Hematopoietic multipotent progenitor cell treated with erythropoietin and hydrocortisone succinate and interleukin-3 and kit ligand, for 15 days (in vitro differentiated cells): ENCODE results near the gene ZNF33A.
"Not testable (repeated sequence)": the region's sequence is repeated elsewhere in the genome, so short reads cannot be mapped to it uniquely, and the experiment has no call there.

Experiments used
- DNase-seq: peaks from one replicate; pipeline ENCODE4 v3.0.0-alpha.2; 2015; ENCODE audit warnings: low spot score

ZNF33A gene

DNA sequence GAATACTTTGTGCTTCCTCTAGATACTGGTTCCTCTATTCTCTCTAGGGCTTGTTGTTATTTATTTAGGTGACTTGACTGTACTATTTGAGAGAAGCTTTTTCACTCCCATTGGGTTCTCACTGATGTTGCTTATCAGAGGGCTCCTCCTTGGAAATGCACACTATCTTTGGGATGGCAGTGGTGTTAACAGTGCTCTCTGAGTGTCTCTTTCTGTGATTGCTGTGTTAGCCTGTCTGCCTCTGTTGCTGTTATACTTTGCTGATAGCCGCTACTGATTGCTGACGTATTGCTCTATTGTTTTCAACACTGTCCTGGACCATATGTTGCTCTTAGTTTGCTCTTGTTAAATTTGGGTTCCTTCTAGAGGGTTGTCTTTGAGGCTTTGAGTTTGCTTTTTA is 34.7 kb downstream of the ZNF33A start:
- DNase-seq = no peak

DNA sequence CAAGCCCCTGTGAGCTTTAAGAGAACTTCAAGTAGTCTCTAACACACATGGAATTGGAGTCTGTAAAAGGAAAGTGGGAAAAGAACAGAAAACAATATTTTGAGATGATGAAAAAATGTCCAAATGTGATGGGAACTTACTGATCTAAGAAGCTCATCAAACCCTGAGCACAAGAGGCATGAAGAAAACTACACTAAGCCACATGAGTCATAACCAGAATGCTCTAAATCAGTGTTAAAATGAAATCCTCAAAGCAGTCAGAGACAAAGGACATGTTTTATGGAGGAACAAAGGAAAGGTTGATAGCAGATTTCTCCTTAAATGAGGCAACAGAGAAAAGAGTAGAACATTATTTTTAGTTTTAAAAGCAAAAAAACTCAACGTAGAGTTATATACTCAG is 37.2 kb downstream of the ZNF33A start:
- no peak for DNase-seq

- no peak for DNase-seq
These were observed 39.7 kb downstream of the ZNF33A start for GRCh38 chr10:38050212-38050611.

GRCh38 chr10:38054361-38054797 is 43.9 kb downstream of the ZNF33A start:
- DNase-seq = no peak

DNA sequence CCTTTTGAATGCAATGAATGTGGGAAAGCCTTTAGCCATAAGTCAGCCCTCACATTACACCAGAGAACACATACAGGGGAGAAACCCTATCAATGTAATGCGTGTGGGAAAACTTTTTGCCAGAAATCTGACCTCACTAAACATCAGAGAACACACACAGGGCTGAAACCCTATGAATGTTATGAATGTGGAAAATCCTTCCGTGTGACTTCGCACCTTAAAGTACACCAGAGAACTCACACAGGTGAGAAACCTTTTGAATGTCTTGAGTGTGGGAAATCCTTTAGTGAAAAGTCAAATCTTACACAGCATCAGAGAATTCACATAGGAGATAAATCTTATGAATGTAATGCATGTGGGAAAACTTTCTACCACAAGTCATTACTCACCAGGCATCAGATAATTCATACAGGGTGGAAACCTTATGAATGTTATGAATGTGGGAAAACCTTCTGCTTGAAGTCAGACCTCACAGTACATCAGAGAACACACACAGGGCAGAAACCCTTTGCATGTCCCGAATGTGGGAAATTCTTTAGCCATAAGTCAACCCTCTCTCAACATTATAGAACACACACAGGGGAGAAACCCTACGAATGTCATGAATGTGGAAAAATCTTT is 44.9 kb downstream of the ZNF33A start:
- DNase-seq = not testable (repeated sequence)

GRCh38 chr10:38069663-38070062 is 59.2 kb downstream of the ZNF33A start:
- DNase-seq = not testable (repeated sequence)

DNA sequence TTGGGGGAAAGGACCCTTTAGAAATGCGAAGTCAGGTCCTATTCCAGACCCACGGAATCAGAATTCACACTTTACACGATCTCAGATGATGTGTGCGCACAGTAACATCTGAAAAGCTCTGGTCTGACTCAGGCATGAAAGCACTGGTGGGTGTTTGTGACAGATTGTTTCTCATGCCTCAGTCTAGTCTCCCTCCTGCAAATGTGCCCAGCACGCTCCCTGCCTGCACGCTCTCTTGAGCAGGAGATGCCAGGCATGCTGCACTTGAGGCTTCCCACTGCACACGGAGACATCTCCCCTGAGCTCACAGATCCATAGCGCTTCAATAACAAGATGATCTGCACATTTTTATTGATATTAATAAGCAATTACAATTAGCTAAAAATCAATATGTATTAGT is 60.0 kb downstream of the ZNF33A start:
- no peak for DNase-seq

DNA sequence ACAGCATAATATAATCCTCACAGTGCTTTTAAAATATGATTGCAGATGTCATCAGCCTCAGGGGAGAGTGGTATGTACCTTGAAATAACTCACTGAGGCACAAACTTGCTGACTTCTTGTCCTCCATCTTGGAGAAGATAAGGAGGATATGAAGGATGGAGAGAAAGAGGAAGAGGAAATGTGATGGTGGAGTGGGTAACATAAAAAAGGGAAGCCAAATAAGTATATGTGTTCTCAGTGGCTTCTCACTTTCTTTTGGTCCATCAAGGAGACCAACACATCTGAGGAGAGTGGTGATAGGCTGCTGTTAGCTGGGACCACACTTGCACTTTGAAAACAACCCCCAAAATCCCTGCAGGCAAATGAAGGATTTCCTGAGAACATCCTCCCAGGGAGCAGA is 62.1 kb downstream of the ZNF33A start:
- DNase-seq = no peak

- no peak for DNase-seq
These were observed 66.2 kb downstream of the ZNF33A start for GRCh38 chr10:38076687-38077086.

DNA sequence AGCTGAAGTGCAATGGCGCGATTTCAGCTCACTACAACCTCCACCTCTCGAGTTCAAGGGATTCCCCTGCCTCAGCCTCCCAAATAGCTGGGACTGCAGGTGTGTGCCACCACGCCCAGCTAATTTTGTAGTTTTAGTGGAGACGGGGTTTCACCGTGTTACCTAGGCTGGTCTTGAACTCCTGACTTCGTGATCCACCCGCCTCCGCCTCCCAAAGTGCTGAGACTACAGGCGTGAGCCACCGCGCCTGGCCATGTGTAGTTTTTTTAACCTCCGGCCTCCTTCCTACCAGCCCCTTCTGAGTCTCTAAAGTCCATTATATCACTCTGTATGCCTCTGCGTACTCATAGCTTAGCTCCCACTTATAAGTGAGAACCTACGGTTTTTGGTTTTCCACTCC is 82.8 kb downstream of the ZNF33A start:
- not testable (repeated sequence) for DNase-seq

GRCh38 chr10:38093816-38094157 is 83.3 kb downstream of the ZNF33A start:
- DNase-seq = no peak

DNA sequence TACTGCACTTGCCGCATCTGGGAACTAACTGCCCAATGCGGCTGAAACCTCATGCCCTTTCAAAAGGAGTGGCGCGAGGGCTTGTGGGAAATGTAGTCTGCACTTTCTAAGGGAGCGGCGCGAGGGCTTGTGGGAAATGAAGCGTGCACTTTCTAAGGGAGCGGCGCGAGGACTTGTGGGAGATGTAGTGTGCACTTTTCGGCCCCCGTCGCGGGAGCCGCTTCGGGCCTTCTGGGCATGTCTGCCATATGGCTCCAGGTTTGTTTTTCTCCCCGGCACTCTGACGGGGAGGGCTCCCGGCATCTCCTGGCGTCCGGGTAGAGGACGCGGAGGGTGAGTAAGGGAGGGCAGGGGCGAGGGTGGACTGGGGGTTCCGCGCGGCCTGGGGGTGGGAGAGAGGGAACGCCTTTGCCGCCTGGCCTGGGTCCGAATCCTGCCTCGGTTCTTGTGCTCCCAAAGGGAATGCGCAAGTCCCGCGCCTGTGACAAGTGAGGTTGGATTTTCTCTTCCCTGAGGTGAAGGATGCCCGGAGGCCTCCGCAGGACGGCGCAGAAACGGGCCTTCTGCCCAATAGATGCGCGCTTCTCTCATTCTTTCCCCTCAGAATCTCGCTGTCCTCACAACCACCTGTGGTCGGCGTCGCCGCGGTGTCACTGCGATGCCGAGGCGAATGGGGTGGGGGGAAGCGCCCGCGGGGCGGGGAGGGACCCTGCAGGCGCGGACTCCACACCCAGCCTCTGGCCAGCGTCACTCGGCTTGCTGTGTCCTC is 83.9 kb downstream of the ZNF33A start, which contains the start of gene ZNF37A:
Gene ZNF37A (plus strand): TSS at position 180 of the 769 bp plus-strand sequence. CDS start 2,281 bp downstream, outside the sequence.
- DNase-seq = peak; percentile 94

DNA sequence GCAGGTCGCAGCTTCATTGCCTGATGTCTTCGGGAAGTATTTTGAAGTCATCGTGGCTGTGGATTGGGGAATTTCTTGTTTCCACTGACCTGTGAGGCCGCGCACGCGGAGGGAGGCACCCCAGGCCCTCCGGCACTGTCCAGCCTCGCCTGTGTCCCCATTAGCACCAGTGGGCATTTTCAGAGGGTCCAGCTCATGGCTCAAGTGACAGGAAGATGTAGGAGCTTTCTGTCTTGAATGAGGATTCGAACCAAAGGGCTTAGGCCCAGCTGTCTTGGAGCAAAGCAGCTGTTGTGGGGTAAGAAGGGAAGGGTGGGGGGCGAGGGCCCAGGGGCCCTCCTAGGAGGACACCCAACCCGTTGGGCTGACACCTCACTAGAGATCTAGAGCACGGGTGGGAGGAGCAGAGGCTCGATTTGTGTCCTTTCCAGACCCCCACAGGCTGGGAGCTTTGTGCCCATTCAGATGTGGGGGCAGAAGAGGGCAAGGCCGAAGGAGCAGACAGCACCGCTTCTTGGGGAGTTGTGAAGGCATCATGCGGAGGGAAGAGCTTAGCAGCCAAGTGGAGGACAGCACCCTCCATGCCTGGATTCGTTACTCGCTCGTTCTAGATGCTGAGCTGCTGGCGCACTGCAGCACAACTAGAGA is 84.6 kb downstream of the ZNF33A start:
- no peak for DNase-seq

DNA sequence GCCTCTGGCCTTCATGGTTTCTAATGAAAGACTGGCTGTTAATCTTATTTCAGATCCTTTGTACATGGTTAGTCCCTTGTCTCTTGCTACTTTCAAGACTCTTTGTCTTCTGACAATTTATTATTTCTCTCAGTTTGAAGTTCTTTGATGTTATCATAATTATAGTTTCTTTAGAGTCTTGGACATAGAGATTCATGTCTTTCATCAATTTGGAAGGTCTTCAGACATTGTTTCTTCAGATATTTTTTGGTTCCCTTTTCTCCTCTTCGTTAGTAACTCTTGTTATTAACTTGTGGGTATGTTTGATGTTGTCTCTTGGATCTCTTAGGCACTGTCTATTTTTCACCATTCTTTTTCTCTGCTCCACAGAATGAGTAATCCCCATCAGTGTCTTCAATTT is 92.4 kb downstream of the ZNF33A start:
- DNase-seq = no peak

DNA sequence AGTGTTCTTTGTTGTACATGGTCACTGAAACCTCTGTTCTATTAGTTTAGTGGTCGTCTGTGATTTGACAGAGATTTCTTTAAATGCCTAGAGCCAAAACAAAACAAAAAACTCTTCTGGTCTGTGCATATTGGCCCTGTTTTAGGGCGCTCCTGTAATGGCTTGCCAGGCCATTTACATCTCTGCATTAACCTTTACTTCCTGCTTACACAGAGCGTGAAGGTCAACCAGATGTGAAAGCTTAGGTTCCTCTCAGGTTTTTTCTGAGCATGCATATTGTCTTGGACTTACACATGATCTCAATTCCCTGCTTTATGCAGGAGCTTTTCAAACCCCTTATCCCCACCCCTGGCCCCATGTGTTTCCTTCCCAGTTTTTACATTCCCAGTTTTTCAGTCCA is 93.3 kb downstream of the ZNF33A start:
- no peak for DNase-seq

- no peak for DNase-seq
These were observed 101.7 kb downstream of the ZNF33A start for GRCh38 chr10:38112159-38112558.
